GM12872 (cell line): ENCODE measurements around the gene P2RY14.

Source experiments
- CTCF ChIP-seq: IDR thresholded peaks from 3 replicates; pipeline ENCODE4 v1.5.1; 2011; ENCODE audit warnings: low read depth, mild to moderate bottlenecking, low read length, moderate library complexity; ENCODE audit not compliant: insufficient read depth

The P2RY14 gene

GRCh38 chr3:151318313-151318712, 40.0 kb upstream of the P2RY14 start:
- TF ChIP-seq CTCF = no peak

DNA sequence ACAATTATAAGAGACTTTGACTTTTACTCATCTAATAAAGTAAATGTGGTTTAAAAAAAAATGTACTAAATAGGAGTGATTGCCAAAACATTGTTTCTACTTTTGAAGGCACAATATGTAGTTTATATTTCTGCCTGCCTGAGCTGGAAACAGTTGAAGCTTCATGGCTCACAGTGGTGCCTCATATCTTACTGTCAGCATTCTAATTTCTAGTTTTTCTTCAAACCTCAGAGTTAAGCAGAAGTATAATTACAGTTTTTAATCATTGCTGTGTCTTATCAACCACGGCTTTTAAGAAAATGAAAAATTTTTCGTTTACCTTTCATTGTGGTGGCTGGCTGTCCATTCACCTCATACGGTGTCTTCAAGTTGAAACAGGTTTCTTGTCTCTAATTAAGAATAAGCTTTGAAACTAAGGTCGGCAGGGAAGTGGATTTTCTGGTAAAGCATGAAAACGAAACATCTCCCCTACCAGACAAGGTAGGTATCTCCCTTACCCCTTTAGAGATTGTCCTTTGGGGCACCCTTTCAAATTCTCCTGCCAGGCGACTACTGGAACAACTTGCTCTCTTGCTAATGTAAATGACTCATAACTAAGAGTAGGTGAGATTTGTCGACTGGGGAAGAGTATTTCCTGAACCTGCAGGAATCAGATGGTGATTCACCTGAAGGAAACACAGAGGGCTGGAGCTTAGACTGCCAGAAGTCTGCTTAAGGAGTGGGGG, 38.1 kb upstream of the P2RY14 start, which contains the start of gene GPR87:
Gene GPR87 (minus strand): TSS at position 554 of the 725 bp plus-strand sequence. CDS start 16,720 bp downstream, outside the sequence.
- no peak for TF ChIP-seq CTCF

DNA sequence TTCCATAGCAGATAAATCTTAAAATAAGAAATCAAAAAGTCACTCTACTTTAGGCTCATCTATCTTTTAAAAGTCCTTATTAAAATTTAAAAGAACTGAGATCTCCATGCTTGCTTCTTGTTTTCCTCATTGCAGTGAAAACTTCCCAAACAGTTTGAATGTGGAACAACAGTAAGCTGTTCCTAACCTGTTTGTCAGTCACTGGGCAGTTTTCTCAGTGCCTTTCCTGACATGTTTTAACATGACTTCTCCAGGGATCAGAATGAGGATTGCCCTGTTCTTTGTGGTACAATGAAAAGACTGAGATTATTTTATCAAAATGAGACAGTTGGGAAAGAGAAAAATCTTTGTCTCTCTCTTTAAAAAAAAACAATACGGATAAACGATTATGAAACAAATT, 37.5 kb upstream of the P2RY14 start:
- TF ChIP-seq CTCF = no peak

DNA sequence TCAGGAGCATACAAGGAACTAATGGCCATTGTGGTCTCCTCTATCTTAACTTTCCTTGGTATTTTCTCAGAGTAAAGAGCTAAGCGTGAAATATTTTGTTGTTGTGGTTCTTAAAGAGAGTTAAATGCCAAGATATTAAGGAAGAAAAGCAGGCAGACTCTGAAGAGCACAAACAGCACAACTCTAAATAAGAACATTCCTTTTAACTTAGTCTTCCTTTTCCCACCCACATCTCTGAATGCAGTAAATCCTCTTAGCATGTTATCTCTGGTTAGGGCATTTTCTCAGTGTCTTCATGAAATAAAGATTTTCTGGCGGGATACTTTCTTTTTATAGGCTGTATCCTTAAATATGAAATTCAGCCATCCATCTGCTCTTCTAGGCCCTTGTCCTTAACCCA, 36.8 kb upstream of the P2RY14 start:
- TF ChIP-seq CTCF = no peak

- TF ChIP-seq CTCF = no peak
Measured at GRCh38 chr3:151314593-151314992, 36.3 kb upstream of the P2RY14 start.

DNA sequence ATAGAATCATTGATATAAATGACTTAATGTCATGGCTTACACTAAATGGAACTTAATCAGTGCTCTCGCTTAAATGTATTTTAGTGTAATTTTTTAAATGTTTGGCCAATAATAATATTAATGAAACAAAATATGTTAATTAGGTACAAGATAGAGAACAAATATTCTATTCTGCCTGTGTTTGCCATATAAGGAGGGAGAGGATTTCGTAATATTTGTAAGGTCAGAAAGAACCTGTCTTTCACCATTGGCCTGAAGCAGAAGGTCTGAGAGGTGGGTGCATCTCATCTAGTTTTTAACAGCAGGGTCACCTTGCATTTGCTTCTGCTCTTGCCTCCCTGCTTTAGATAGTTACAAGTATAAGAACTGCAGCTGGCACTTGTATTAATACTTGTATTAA, 35.8 kb upstream of the P2RY14 start:
- TF ChIP-seq CTCF = no peak

- no peak for TF ChIP-seq CTCF
Measured at GRCh38 chr3:151312972-151313371, 34.6 kb upstream of the P2RY14 start.
